MM.1S (cell line): ENCODE measurements around the gene HNRNPLL.

ENCODE experiments used
- DNase-seq: peaks from one replicate; pipeline ENCODE4 v3.0.0-alpha.2; 2015
- H2AFZ ChIP-seq: fragments of 300-600 bp; sonication (generic); 2 replicates; pipeline ENCODE4 v1.6.0; 2016; ENCODE audit warnings: antibody characterized with exemption, low read length
- H3F3A ChIP-seq: fragments of 300-600 bp; sonication (generic); 2 replicates; pipeline ENCODE4 v1.6.1; 2016; ENCODE audit warnings: mild to moderate bottlenecking, antibody characterized with exemption, low read length, moderate library complexity, mixed read lengths; ENCODE audit not compliant: insufficient read depth
- H3K27ac ChIP-seq: fragments of 300-600 bp; sonication (generic); 2 replicates; pipeline ENCODE4 v1.5.1; 2016; ENCODE audit warnings: mild to moderate bottlenecking, low read length
- H3K27me3 ChIP-seq: fragments of 300-600 bp; sonication (generic); replicated peaks from 2 replicates; pipeline ENCODE4 v1.6.0; 2016; ENCODE audit warnings: low read length; ENCODE audit not compliant: insufficient read depth
- H3K36me3 ChIP-seq: fragments of 300-600 bp; sonication (generic); replicated peaks from 2 replicates; pipeline ENCODE4 v1.6.1; 2016; ENCODE audit warnings: mild to moderate bottlenecking, low read length, mixed read lengths; ENCODE audit not compliant: insufficient read depth
- H3K4me1 ChIP-seq: fragments of 300-600 bp; sonication (generic); 2 replicates; pipeline ENCODE4 v1.6.1; 2016; ENCODE audit warnings: low read length, mixed read lengths
- H3K4me2 ChIP-seq: fragments of 300-600 bp; sonication (generic); 2 replicates; pipeline ENCODE4 v1.6.0; 2016; ENCODE audit warnings: low read depth, low read length
- H3K4me3 ChIP-seq: fragments of 300-600 bp; sonication (generic); 2 replicates; pipeline ENCODE4 v1.5.1; 2016; ENCODE audit warnings: low read length, mixed read lengths
- H3K79me2 ChIP-seq: fragments of 300-600 bp; sonication (generic); 2 replicates; pipeline ENCODE4 v1.6.1; 2016; ENCODE audit warnings: mixed run types, low read length, mixed read lengths
- H3K9ac ChIP-seq: fragments of 300-600 bp; sonication (generic); 2 replicates; pipeline ENCODE4 v1.6.1; 2016; ENCODE audit warnings: low read length, mixed read lengths
- H3K9me2 ChIP-seq: fragments of 300-600 bp; sonication (generic); replicated peaks from 2 replicates; pipeline ENCODE4 v1.6.1; 2016; ENCODE audit warnings: mild to moderate bottlenecking, low read length, mixed read lengths; ENCODE audit not compliant: insufficient read depth
- H3K9me3 ChIP-seq: fragments of 300-600 bp; sonication (generic); replicated peaks from 2 replicates; pipeline ENCODE4 v1.6.1; 2016; ENCODE audit warnings: mild to moderate bottlenecking, low read length, mixed read lengths; ENCODE audit not compliant: insufficient read depth
- H4K20me1 ChIP-seq: fragments of 300-600 bp; sonication (generic); 2 replicates; pipeline ENCODE4 v1.6.1; 2016; ENCODE audit warnings: mild to moderate bottlenecking, low read length, moderate library complexity, mixed read lengths; ENCODE audit not compliant: insufficient read depth
- CTCF ChIP-seq: fragments of 300-600 bp; sonication (generic); IDR thresholded peaks from 2 replicates; pipeline ENCODE4 v1.5.1; 2016; ENCODE audit warnings: antibody characterized with exemption, low read length, mixed read lengths
- EZH2 ChIP-seq: fragments of 300-600 bp; sonication (generic); optimal IDR thresholded peaks from 2 replicates; pipeline ENCODE3; 2017; ENCODE audit warnings: low read depth, mild to moderate bottlenecking, antibody characterized with exemption, low read length, mixed read lengths
- EZH2phosphoT487 ChIP-seq: fragments of 300-600 bp; sonication (generic); IDR thresholded peaks from 2 replicates; pipeline ENCODE4 v1.6.1; 2018; ENCODE audit warnings: antibody characterized with exemption, low read length

Gene HNRNPLL

GRCh38 chr2:38556006-38556801 lies 46.5 kb downstream of the HNRNPLL start:
- no peaks in the 10 kb centered on the region for H3K79me2 ChIP-seq
- H3K4me2 ChIP-seq: no peak overlapping the region

GRCh38 chr2:38554973-38555595 lies 47.6 kb downstream of the HNRNPLL start:
- H3K9ac ChIP-seq: no peak overlapping the region
- no peaks in the 10 kb centered on the region for H3F3A ChIP-seq
- no peaks in the 10 kb centered on the region for H3K9me2 ChIP-seq
- H4K20me1 ChIP-seq: no peaks in the 10 kb centered on the region
- no peaks in the 10 kb centered on the region for H3K27me3 ChIP-seq
- H3K9me3 ChIP-seq: no peaks in the 10 kb centered on the region
- DNase-seq: no peak
- no peaks in the 10 kb centered on the region for H3K79me2 ChIP-seq
- H3K27ac ChIP-seq: no peak overlapping the region
- H3K4me1 ChIP-seq: no peaks in the 10 kb centered on the region
- H3K4me3 ChIP-seq: no peak overlapping the region
- no peaks in the 10 kb centered on the region for H3K36me3 ChIP-seq
- no peak overlapping the region for H3K4me2 ChIP-seq
- no peak overlapping the region for H2AFZ ChIP-seq
- no peak for TF ChIP-seq EZH2phosphoT487
- TF ChIP-seq CTCF: peak; percentile 34
- no peak for TF ChIP-seq EZH2

More at GRCh38 chr2:38556006-38556801, 46.5 kb downstream of the HNRNPLL start:
- no peaks in the 10 kb centered on the region for H4K20me1 ChIP-seq
- H3K9me3 ChIP-seq: no peaks in the 10 kb centered on the region
- H3K4me3 ChIP-seq: no peak overlapping the region
- H3K9me2 ChIP-seq: no peaks in the 10 kb centered on the region
- no peaks in the 10 kb centered on the region for H3F3A ChIP-seq
- no peak overlapping the region for H2AFZ ChIP-seq
- H3K4me1 ChIP-seq: no peaks in the 10 kb centered on the region
- H3K9ac ChIP-seq: no peak overlapping the region
- H3K36me3 ChIP-seq: no peaks in the 10 kb centered on the region
- no peak for DNase-seq
- TF ChIP-seq CTCF (no peak), EZH2phosphoT487 (no peak), EZH2 (no peak)
- H3K27me3 ChIP-seq: no peaks in the 10 kb centered on the region
- no peak overlapping the region for H3K27ac ChIP-seq

- TF ChIP-seq EZH2phosphoT487 (no peak), EZH2 (no peak), CTCF (no peak)
- Histone ChIP-seq H4K20me1 (no peaks in the 10 kb centered on the region), H3K9ac (no peak overlapping the region), H3K4me2 (no peak overlapping the region), H3K4me1 (no peaks in the 10 kb centered on the region), H2AFZ (no peak overlapping the region), H3K27me3 (no peaks in the 10 kb centered on the region), H3K9me3 (no peaks in the 10 kb centered on the region), H3K9me2 (no peaks in the 10 kb centered on the region), H3K36me3 (no peaks in the 10 kb centered on the region), H3K79me2 (no peaks in the 10 kb centered on the region), H3F3A (no peaks in the 10 kb centered on the region), H3K4me3 (no peak overlapping the region), H3K27ac (no peak overlapping the region)
- no peak for DNase-seq
These were observed 49.2 kb downstream of the HNRNPLL start for GRCh38 chr2:38553554-38553953.
